ENCODE results near the gene MAPK8. TPM values are rescaled to one million over a fixed set of nuclear protein-coding genes. Genes with fewer than 3 reads are reported as not detected.

The MAPK8 gene
- total and polyA plus RNA-seq, 9 of the 15 experiments (the other 6 are each of a cell fraction or from before 2014, with no cell fraction given): 6.4 to 159 (median 71.0) TPM

- 0 out of 2 replicates have a peak, but pooled peaks have one; percentile 19 for TF ChIP-seq CREB3 (tag; conservative IDR thresholded peaks at IDR 0.05; ENCODE audit: low read depth)
- no peak for TF ChIP-seq ZNF146 (CRISPR knock-in tag; IDR thresholded peaks at IDR 0.05; ENCODE audit: unreplicated experiment)
- TF ChIP-seq MAZ (CRISPR knock-in tag; conservative IDR thresholded peaks at IDR 0.05 in 1 of 2, IDR thresholded peaks at IDR 0.05 in 1 of 2): peak; percentile 63 to 90
- peak; percentile 47 for TF ChIP-seq JUND (IDR thresholded peaks at IDR 0.05; ENCODE audit: borderline replicate concordance, low read depth, low read length)
- no peak for TF ChIP-seq JUND (tag; IDR thresholded peaks at IDR 0.05; ENCODE audit: borderline replicate concordance, low read depth, low read length)
- 0 out of 2 replicates have a peak, but pooled peaks have one; percentile 74 for TF ChIP-seq RERE (CRISPR knock-in tag; IDR thresholded peaks at IDR 0.05; ENCODE audit: borderline replicate concordance)
- peak; percentile 63 for TF ChIP-seq SMAD1 (IDR thresholded peaks at IDR 0.05; ENCODE audit: low read depth, low read length, partially characterized antibody)
- TF ChIP-seq ATF2 (CRISPR knock-in tag; IDR thresholded peaks at IDR 0.05): peak; percentile 91
- TF ChIP-seq RBBP5 (IDR thresholded peaks at IDR 0.05; ENCODE audit: borderline replicate concordance, insufficient read depth, low read length, poor library complexity, severe bottlenecking): peak; percentile 94
- peak; percentile 97 for TF ChIP-seq ZBTB33 (CRISPR knock-in tag; IDR thresholded peaks at IDR 0.05)
- TF ChIP-seq CBX3 (IDR thresholded peaks at IDR 0.05; ENCODE audit: borderline replicate concordance in 1 of 2, low read length in 2 of 2): peak in 1 of 2 experiments; percentile 93; a peak in 2 of 3 replicates
- no peak for TF ChIP-seq CEBPB (tag; IDR thresholded peaks at IDR 0.05)
- peak; percentile 93 for TF ChIP-seq KDM5B (IDR thresholded peaks at IDR 0.05; ENCODE audit: insufficient replicate concordance, low read depth, low read length)
Measured at GRCh38 chr10:48306265-48306869, at the start of gene MAPK8 (continued).

Data from K562 (cell line).